ENCODE data around the gene GC. TPM values are rescaled to one million over a fixed set of nuclear protein-coding genes. Genes with fewer than 3 reads are reported as not detected.
"Not testable (repeated sequence)": the region's sequence is repeated elsewhere in the genome, so short reads cannot be mapped to it uniquely, and the experiment has no call there.

Gene GC
- total RNA-seq, 1 experiment from 2014 or later = 1.8 TPM

DNA sequence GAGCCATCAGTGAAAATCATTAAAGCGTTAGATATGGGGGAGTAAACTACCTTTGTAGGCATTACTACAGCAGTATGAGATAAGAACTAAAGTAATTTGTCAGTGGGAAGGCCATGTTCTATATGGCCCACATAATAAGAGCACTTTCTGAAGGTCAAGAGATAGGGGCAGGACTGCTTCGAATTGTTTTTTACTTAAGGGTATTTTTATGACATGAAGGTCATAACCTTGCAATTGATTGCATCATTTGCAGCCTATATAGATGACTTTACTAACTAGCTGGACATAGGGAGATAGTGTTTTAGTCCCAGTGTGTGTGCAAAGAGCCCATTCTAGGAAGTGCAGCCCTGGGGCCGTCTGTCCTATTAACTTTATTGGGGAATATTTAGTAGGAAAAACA lies 23.6 kb upstream of the GC start:
- Histone ChIP-seq H4K20me1 (ENCODE audit: insufficient read depth) (no peaks in the 10 kb centered on the region), H3K9ac (ENCODE audit: low read length) (no peak overlapping the region), H3K4me2 (ENCODE audit: low read length) (no peak overlapping the region), H3K27me3 (ENCODE audit: insufficient read depth, low read length) (no peaks in the 10 kb centered on the region), H3K9me3 (ENCODE audit: control insufficient read depth in 1 of 2, insufficient read depth in 1 of 2, low read depth in 1 of 2, low read length in 2 of 2) (no peaks in the 10 kb centered on the region; a peak in 2 of 4 replicates), H3K9me2 (ENCODE audit: insufficient read depth) (no peaks in the 10 kb centered on the region), H3K79me2 (ENCODE audit: insufficient read depth, low read length) (no peaks in the 10 kb centered on the region), H3K36me3 (ENCODE audit: control insufficient read depth in 1 of 2, insufficient read depth in 2 of 2, low read length in 2 of 2) (no peaks in the 10 kb centered on the region), H3K4me3 (replicated peaks in 1 of 2; ENCODE audit: low read depth in 1 of 2, low read length in 2 of 2) (no peak overlapping the region), H2AFZ (ENCODE audit: low read depth, low read length, poor library complexity, severe bottlenecking) (no peak overlapping the region), H3K27ac (ENCODE audit: low read depth, low read length) (no peak overlapping the region), H3K4me1 (ENCODE audit: control insufficient read depth in 1 of 2, insufficient read depth in 2 of 2, low read length in 2 of 2) (no peaks in the 10 kb centered on the region)
- BruUV-seq (replicated peaks) = no TSS peak
- CTCF ChIA-PET = no interaction called here
- RAD21 ChIA-PET (ENCODE audit: low non-redundant PET in 1 of 2, low total read pairs in 2 of 2, uncharacterized antibody in 2 of 2, unreplicated experiment in 2 of 2) = no interaction called here
- ATAC-seq (no peak), DNase-seq (ENCODE audit: low read depth, low spot score) (no peak)
- intact Hi-C loops (cut with micrococcal nuclease) = no loop called here
- POLR2A ChIA-PET = no interaction called here
- TF ChIP-seq FOSL1 (IDR thresholded peaks at IDR 0.05; ENCODE audit: low read depth) (no peak), TCF7L2 (IDR thresholded peaks at IDR 0.05; ENCODE audit: borderline replicate concordance, extremely low read depth, insufficient read depth, insufficient read length) (no peak), ZBTB33 (IDR thresholded peaks at IDR 0.05; ENCODE audit: extremely low read depth, insufficient replicate concordance, low read length) (no peak), EZH2phosphoT487 (IDR thresholded peaks at IDR 0.05; ENCODE audit: borderline replicate concordance) (no peak), EGR1 (IDR thresholded peaks at IDR 0.05; ENCODE audit: low read depth) (no peak), EZH2 (IDR thresholded peaks at IDR 0.05) (no peak), ELF1 (IDR thresholded peaks at IDR 0.05; ENCODE audit: borderline replicate concordance, low read depth) (no peak), ZFX (IDR thresholded peaks at IDR 0.05) (no peak), RAD21 (IDR thresholded peaks at IDR 0.05; ENCODE audit: low read depth) (no peak), SRF (IDR thresholded peaks at IDR 0.05; ENCODE audit: low read depth) (no peak)
- TF ChIP-seq, protein P1, sequence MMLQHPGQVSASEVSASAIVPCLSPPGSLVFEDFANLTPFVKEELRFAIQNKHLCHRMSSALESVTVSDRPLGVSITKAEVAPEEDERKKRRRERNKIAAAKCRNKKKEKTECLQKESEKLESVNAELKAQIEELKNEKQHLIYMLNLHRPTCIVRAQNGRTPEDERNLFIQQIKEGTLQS (IDR thresholded peaks at IDR 0.05) = no peak

DNA sequence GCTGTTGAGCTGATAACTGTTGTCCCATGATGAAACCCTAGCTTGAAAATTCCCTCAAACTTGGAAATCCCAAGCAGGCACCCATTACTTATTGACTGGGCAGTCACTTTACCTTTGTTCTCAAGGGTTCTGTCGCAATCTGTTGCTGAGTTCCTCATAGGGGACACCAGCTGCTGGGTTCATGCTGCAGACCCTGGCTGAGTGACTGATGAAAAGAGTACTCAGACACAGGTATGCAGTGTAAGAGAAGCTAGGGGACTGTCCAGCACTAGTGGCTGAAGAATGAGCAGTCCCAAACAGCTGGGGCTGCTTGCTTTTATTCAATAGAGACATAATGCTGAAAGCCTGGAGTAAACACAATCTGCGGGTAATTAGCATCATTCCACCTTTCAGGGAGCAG lies 21.4 kb upstream of the GC start:
- RAD21 ChIA-PET (ENCODE audit: low non-redundant PET in 1 of 2, low total read pairs in 2 of 2, uncharacterized antibody in 2 of 2, unreplicated experiment in 2 of 2); H3K9ac ChIP-seq (ENCODE audit: low read length); H3K4me1 ChIP-seq (ENCODE audit: control insufficient read depth in 1 of 2, insufficient read depth in 2 of 2, low read length in 2 of 2); intact Hi-C loops (cut with micrococcal nuclease); H3K4me3 ChIP-seq (replicated peaks in 1 of 2; ENCODE audit: low read depth in 1 of 2, low read length in 2 of 2); H3K9me3 ChIP-seq (ENCODE audit: control insufficient read depth in 1 of 2, insufficient read depth in 1 of 2, low read depth in 1 of 2, low read length in 2 of 2); H2AFZ ChIP-seq (ENCODE audit: low read depth, low read length, poor library complexity, severe bottlenecking); H3K79me2 ChIP-seq (ENCODE audit: insufficient read depth, low read length); CTCF ChIA-PET; ATAC-seq; H3K4me2 ChIP-seq (ENCODE audit: low read length); H3K36me3 ChIP-seq (ENCODE audit: control insufficient read depth in 1 of 2, insufficient read depth in 2 of 2, low read length in 2 of 2); DNase-seq (ENCODE audit: low read depth, low spot score); POLR2A ChIA-PET; H3K27me3 ChIP-seq (ENCODE audit: insufficient read depth, low read length); H3K9me2 ChIP-seq (ENCODE audit: insufficient read depth); BruUV-seq (replicated peaks); H3K27ac ChIP-seq (ENCODE audit: low read depth, low read length); H4K20me1 ChIP-seq (ENCODE audit: insufficient read depth): not testable (repeated sequence)

GRCh38 chr4:71804017-71804697 lies 20.3 kb upstream of the GC start:
- BruUV-seq (replicated peaks); H3K4me2 ChIP-seq (ENCODE audit: low read length); CTCF ChIA-PET; H3K9me2 ChIP-seq (ENCODE audit: insufficient read depth); H3K9ac ChIP-seq (ENCODE audit: low read length); ATAC-seq; H4K20me1 ChIP-seq (ENCODE audit: insufficient read depth); H3K27me3 ChIP-seq (ENCODE audit: insufficient read depth, low read length); POLR2A ChIA-PET; H3K4me1 ChIP-seq (ENCODE audit: control insufficient read depth in 1 of 2, insufficient read depth in 2 of 2, low read length in 2 of 2); intact Hi-C loops (cut with micrococcal nuclease); H3K9me3 ChIP-seq (ENCODE audit: control insufficient read depth in 1 of 2, insufficient read depth in 1 of 2, low read depth in 1 of 2, low read length in 2 of 2); H3K36me3 ChIP-seq (ENCODE audit: control insufficient read depth in 1 of 2, insufficient read depth in 2 of 2, low read length in 2 of 2); DNase-seq (ENCODE audit: low read depth, low spot score); H3K79me2 ChIP-seq (ENCODE audit: insufficient read depth, low read length); H3K4me3 ChIP-seq (replicated peaks in 1 of 2; ENCODE audit: low read depth in 1 of 2, low read length in 2 of 2); H3K27ac ChIP-seq (ENCODE audit: low read depth, low read length); RAD21 ChIA-PET (ENCODE audit: low non-redundant PET in 1 of 2, low total read pairs in 2 of 2, uncharacterized antibody in 2 of 2, unreplicated experiment in 2 of 2); H2AFZ ChIP-seq (ENCODE audit: low read depth, low read length, poor library complexity, severe bottlenecking): not testable (repeated sequence)
